Keratinocyte (primary cell): Measurements from ENCODE around the gene ACTN4. TPM values are rescaled to one million over a fixed set of nuclear protein-coding genes. Genes with fewer than 3 reads are reported as not detected.
A peak's percentile ranks its signal among the peaks of the same experiment; 100 is the strongest.

Experiments used
- DNase-seq: peaks from one replicate; pipeline ENCODE4 v3.0.0-alpha.2; 2011; ENCODE audit warnings: low read depth, missing footprints, low spot score
- FAIRE-seq: peaks from 2 replicates; lab custom pipeline; 2011; peaks lifted over from hg19 to GRCh38; lab: Jason Lieb, UNC
- H2AFZ ChIP-seq: 2 replicates; pipeline ENCODE4 v1.6.0; 2012; ENCODE audit warnings: low read length, control low read depth, inconsistent platforms; ENCODE audit not compliant: control insufficient read depth
- H3K27ac ChIP-seq: 2 replicates; pipeline ENCODE4 v1.5.1; 2011; ENCODE audit warnings: low read length; ENCODE audit not compliant: control insufficient read depth, insufficient read depth
- H3K27me3 ChIP-seq: 3 replicates; pipeline ENCODE4 v1.6.0; 2011; ENCODE audit warnings: low read length; ENCODE audit not compliant: control insufficient read depth, insufficient read depth; ENCODE audit errors: extremely low read depth
- H3K36me3 ChIP-seq, 2 experiments: 2 replicates in 1 of 2; 3 replicates in 1 of 2; pipeline ENCODE4 v1.5.1; 2011; ENCODE audit warnings: low read length in 2 of 2, mild to moderate bottlenecking in 1 of 2; ENCODE audit not compliant: control insufficient read depth in 2 of 2, insufficient read depth in 2 of 2; ENCODE audit errors: extremely low read depth in 1 of 2
- H3K4me1 ChIP-seq: 3 replicates; pipeline ENCODE4 v1.5.1; 2011; ENCODE audit warnings: low read length; ENCODE audit not compliant: control insufficient read depth, insufficient read depth; ENCODE audit errors: extremely low read depth
- H3K4me2 ChIP-seq: 3 replicates; pipeline ENCODE4 v1.6.0; 2011; ENCODE audit warnings: low read depth, low read length; ENCODE audit not compliant: control insufficient read depth, insufficient read depth; ENCODE audit errors: extremely low read depth
- H3K4me3 ChIP-seq, 3 experiments: fragments of 200-600 bp in 1 of 3; sonication (generic) in 1 of 3; 2 replicates in 2 of 3; 3 replicates in 1 of 3; pipeline ENCODE4 v1.5.1; 2011 to 2016; ENCODE audit warnings: low read length in 3 of 3, mild to moderate bottlenecking in 3 of 3, control low read depth in 2 of 3, inconsistent platforms in 1 of 3, low read depth in 1 of 3, mixed read lengths in 1 of 3, mixed run types in 1 of 3, moderate library complexity in 1 of 3; ENCODE audit not compliant: control insufficient read depth in 2 of 3, insufficient read depth in 2 of 3; ENCODE audit errors: extremely low read depth in 1 of 3
- H3K79me2 ChIP-seq: 2 replicates; pipeline ENCODE4 v1.6.0; 2012; ENCODE audit warnings: low read length; ENCODE audit not compliant: control insufficient read depth, insufficient read depth
- H3K9ac ChIP-seq: 3 replicates; pipeline ENCODE4 v1.6.0; 2011; ENCODE audit warnings: low read length; ENCODE audit not compliant: control insufficient read depth, insufficient read depth; ENCODE audit errors: extremely low read depth
- H3K9me1 ChIP-seq: 3 replicates; pipeline ENCODE4 v1.6.0; 2011; ENCODE audit warnings: low read length; ENCODE audit not compliant: control insufficient read depth, insufficient read depth; ENCODE audit errors: extremely low read depth
- H3K9me3 ChIP-seq: 2 replicates; pipeline ENCODE4 v1.5.1; 2012; ENCODE audit warnings: low read depth, low read length; ENCODE audit not compliant: control insufficient read depth
- H4K20me1 ChIP-seq: 3 replicates; pipeline ENCODE4 v1.6.0; 2011; ENCODE audit warnings: low read length; ENCODE audit not compliant: control insufficient read depth, insufficient read depth; ENCODE audit errors: extremely low read depth
- EZH2 ChIP-seq: IDR thresholded peaks from one replicate; pipeline ENCODE4 v1.6.1; 2012; ENCODE audit warnings: inconsistent platforms, mild to moderate bottlenecking, low read length, moderate library complexity
- dilution Hi-C: fragments of 300-500 bp; cut with MboI; formaldehyde crosslinking; loops from one replicate; pipeline ENCODE4 v1.7.0; 2020; ENCODE audit warnings: low sequenced_read_pairs; ENCODE audit not compliant: extremely low pct_ligation_motif_present
- polyA plus RNA-seq, 5 experiments: library from polyadenylated mRNA; depleted of rRNA in 3 of 5; stranded (reverse) in 3 of 5; stranded (forward) in 1 of 5; unstranded in 1 of 5; fragments of >200 nt; gene quantifications; 1 replicate in 1 of 5; 2 replicates in 3 of 5; 3 replicates in 1 of 5; pipeline versions ENCODE4 v1.2.1 to v1.2.3, GENCODE V29; 2011 to 2012; ENCODE audit warnings: missing spikeins in 2 of 5, low read depth in 1 of 5, low replicate concordance in 1 of 5
- TF ChIP-seq, protein P1 (sequence below), 3 experiments: IDR thresholded peaks in 1 of 3; conservative IDR thresholded peaks in 1 of 3; optimal IDR thresholded peaks in 1 of 3; 2 replicates in 2 of 3; 3 replicates in 1 of 3; pipeline versions ENCODE3 to v1.5.1; 2011; ENCODE audit warnings: low read length in 3 of 3, mild to moderate bottlenecking in 3 of 3, moderate library complexity in 2 of 3, control low read depth in 1 of 3, inconsistent platforms in 1 of 3; ENCODE audit not compliant: insufficient read depth in 2 of 3; ENCODE audit errors: extremely low read depth in 1 of 3

The ACTN4 gene
- polyA plus RNA-seq, 1 donor (not counting 4 experiments of a cell fraction or from before 2014, with no cell fraction given) = 463 TPM

DNA sequence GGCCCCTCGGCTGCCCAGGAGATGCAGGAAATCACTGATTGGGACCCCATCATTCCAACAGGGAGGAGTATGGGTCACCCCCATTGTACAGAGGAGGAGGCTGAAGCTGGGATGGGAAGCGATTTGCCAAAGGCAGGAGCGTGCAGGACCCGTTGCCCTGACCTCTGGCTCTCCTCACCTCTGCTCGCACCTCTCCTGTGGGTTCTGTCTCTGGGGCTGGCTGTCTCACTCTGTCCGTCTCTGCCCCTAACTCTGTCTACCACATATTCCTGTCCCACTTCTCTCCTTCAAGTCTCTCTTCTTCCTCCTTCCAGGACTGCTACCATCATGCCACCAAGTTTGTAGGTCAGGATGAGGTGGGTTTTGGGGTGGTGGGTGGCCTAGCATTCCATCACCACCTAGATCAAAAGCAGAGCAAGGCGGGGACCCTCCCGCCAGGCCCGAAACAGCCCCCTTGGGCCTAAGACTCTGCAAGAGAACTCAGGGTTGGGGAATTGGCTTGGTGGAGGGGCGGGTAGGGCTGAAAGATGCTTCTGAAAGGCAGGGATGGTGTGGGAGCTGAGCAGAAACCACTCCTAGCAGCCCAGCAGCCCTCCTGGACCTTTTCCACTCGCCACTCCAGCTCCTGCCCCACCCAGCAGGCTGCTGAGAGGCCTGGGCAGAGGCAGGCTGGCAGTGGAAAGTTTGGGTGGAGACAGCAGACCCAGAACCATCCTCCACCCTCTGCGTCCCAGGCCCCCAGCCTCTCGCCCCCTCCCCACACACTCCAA lies 126.9 kb downstream of the ACTN4 start:
- no peaks in the 10 kb centered on the region for H3K36me3 ChIP-seq
- dilution Hi-C loops = no loop called here
- FAIRE-seq (no peak), DNase-seq (no peak)
- H3K79me2 ChIP-seq = no peaks in the 10 kb centered on the region
- peak overlapping the region; percentile 67 for H3K27ac ChIP-seq
- TF ChIP-seq, protein P1, sequence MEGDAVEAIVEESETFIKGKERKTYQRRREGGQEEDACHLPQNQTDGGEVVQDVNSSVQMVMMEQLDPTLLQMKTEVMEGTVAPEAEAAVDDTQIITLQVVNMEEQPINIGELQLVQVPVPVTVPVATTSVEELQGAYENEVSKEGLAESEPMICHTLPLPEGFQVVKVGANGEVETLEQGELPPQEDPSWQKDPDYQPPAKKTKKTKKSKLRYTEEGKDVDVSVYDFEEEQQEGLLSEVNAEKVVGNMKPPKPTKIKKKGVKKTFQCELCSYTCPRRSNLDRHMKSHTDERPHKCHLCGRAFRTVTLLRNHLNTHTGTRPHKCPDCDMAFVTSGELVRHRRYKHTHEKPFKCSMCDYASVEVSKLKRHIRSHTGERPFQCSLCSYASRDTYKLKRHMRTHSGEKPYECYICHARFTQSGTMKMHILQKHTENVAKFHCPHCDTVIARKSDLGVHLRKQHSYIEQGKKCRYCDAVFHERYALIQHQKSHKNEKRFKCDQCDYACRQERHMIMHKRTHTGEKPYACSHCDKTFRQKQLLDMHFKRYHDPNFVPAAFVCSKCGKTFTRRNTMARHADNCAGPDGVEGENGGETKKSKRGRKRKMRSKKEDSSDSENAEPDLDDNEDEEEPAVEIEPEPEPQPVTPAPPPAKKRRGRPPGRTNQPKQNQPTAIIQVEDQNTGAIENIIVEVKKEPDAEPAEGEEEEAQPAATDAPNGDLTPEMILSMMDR (optimal IDR thresholded peaks at IDR 0.05 in 1 of 3, IDR thresholded peaks at IDR 0.05 in 1 of 3, conservative IDR thresholded peaks at IDR 0.05 in 1 of 3; ENCODE audit: extremely low read depth in 1 of 3, insufficient read depth in 2 of 3, low read length in 3 of 3) = no peak
- TF ChIP-seq EZH2 = no peak
- H3K4me1 ChIP-seq = peaks cover 20% of the 10 kb centered on the region
- H3K4me2 ChIP-seq = no peak overlapping the region
- H3K9ac ChIP-seq = no peak overlapping the region
- H3K9me1 ChIP-seq = no peaks in the 10 kb centered on the region
- no peaks in the 10 kb centered on the region for H4K20me1 ChIP-seq
- H3K27me3 ChIP-seq = no peaks in the 10 kb centered on the region
- H2AFZ ChIP-seq = no peak overlapping the region
- H3K4me3 ChIP-seq = no peak overlapping the region
- H3K9me3 ChIP-seq = no peaks in the 10 kb centered on the region

GRCh38 chr19:38778733-38779132 lies 131.3 kb downstream of the ACTN4 start:
- no peaks in the 10 kb centered on the region for H3K79me2 ChIP-seq
- no peak overlapping the region for H3K4me3 ChIP-seq
- no peak overlapping the region for H2AFZ ChIP-seq
- dilution Hi-C loops = no loop called here
- no peak for TF ChIP-seq EZH2
- TF ChIP-seq, protein P1 (optimal IDR thresholded peaks at IDR 0.05 in 1 of 3, IDR thresholded peaks at IDR 0.05 in 1 of 3, conservative IDR thresholded peaks at IDR 0.05 in 1 of 3; ENCODE audit: extremely low read depth in 1 of 3, insufficient read depth in 2 of 3, low read length in 3 of 3) = no peak
- H4K20me1 ChIP-seq = no peaks in the 10 kb centered on the region
- FAIRE-seq = no peak
- no peaks in the 10 kb centered on the region for H3K36me3 ChIP-seq
- H3K4me2 ChIP-seq = no peak overlapping the region
- DNase-seq = no peak
- H3K27me3 ChIP-seq = no peaks in the 10 kb centered on the region
- H3K9me3 ChIP-seq = no peaks in the 10 kb centered on the region
- H3K27ac ChIP-seq = no peak overlapping the region
- H3K9ac ChIP-seq = no peak overlapping the region
- H3K4me1 ChIP-seq = peaks cover 15% of the 10 kb centered on the region
- no peaks in the 10 kb centered on the region for H3K9me1 ChIP-seq
